Lung (tissue), 10 donors: ENCODE measurements around the gene PSG2. TPM values are rescaled to one million over a fixed set of nuclear protein-coding genes. Genes with fewer than 3 reads are reported as not detected.
A peak's percentile ranks its signal among the peaks of the same experiment; 100 is the strongest.
"Not testable (repeated sequence)": the region's sequence is repeated elsewhere in the genome, so short reads cannot be mapped to it uniquely, and the experiment has no call there.

Experiments
- ATAC-seq: fragments of 200-7000 bp; cut with Tn5 transposase; one replicate; pipeline ENCODE4 v1.9.1; 2020; ENCODE audit warnings: moderate number of reproducible peaks; ENCODE audit not compliant: insufficient read depth, low FRiP score
- DNase-seq, 3 donors: peaks; one replicate each; pipeline ENCODE4 v3.0.0-alpha.2; 2013 to 2017
- H3K27ac ChIP-seq, 2 donors: one replicate each; pipeline ENCODE4 v1.5.1; 2013; ENCODE audit warnings: mild to moderate bottlenecking in 2 of 2, moderate library complexity in 2 of 2, control low read depth in 1 of 2, inconsistent platforms in 1 of 2, low read depth in 1 of 2, low read length in 1 of 2
- H3K27me3 ChIP-seq, 3 donors: one replicate each; pipeline ENCODE4 v1.5.1; 2013; ENCODE audit warnings: low read length in 2 of 3; ENCODE audit not compliant: control insufficient read depth in 3 of 3, insufficient read depth in 3 of 3
- H3K36me3 ChIP-seq, 4 donors: one replicate each; pipeline ENCODE4 v1.5.1; 2013; ENCODE audit warnings: low read length in 4 of 4, mild to moderate bottlenecking in 1 of 4, moderate library complexity in 1 of 4; ENCODE audit not compliant: control insufficient read depth in 4 of 4, insufficient read depth in 4 of 4
- H3K4me1 ChIP-seq, 5 donors: one replicate each; pipeline ENCODE4 v1.5.1; 2013; ENCODE audit warnings: low read length in 5 of 5, mild to moderate bottlenecking in 2 of 5, moderate library complexity in 1 of 5; ENCODE audit not compliant: control insufficient read depth in 5 of 5, insufficient read depth in 5 of 5
- H3K4me3 ChIP-seq: one replicate; pipeline ENCODE4 v1.5.1; 2013; ENCODE audit warnings: mild to moderate bottlenecking, control low read depth, moderate library complexity
- H3K9ac ChIP-seq, 2 donors: one replicate each; pipeline ENCODE4 v1.5.1; 2013; ENCODE audit warnings: low read length in 2 of 2, control low read depth in 1 of 2; ENCODE audit not compliant: insufficient read depth in 1 of 2
- H3K9me3 ChIP-seq, 4 donors: one replicate each; pipeline ENCODE4 v1.5.1; 2013; ENCODE audit warnings: low read length in 3 of 4, mild to moderate bottlenecking in 1 of 4, moderate library complexity in 1 of 4; ENCODE audit not compliant: control insufficient read depth in 4 of 4, insufficient read depth in 3 of 4
- WGBS, 2 donors: extraction: QIAGEN DNeasy Blood & Tissue Kit; methylation state at CpG; one replicate each; pipeline ENCODE4 v1.1.7; 2013; 5-methylcytosine and 5-hydroxymethylcytosine counted together
- polyA plus RNA-seq, 2 donors: library from polyadenylated mRNA; stranded (reverse); fragments of 200-250 nt; gene quantifications; one replicate each; pipeline ENCODE4 v1.2.1, GENCODE V29; 2013
- total RNA-seq, 2 donors: library from RNA; depleted of rRNA in 1 of 2; stranded (reverse); fragments of >200 nt in 1 of 2; gene quantifications; one replicate each; pipeline ENCODE4 v1.2.1, GENCODE V29; 2014 to 2021
- donor health status: Bipolar disorder and iron deficiency.
- donor health status: healthy.
- donor health status: DM: yes; HTN: yes; CAD: no.

Gene PSG2
- total and polyA plus RNA-seq, 4 donors, result not detected

- not testable (repeated sequence) for H3K4me1 ChIP-seq, H3K9ac ChIP-seq, H3K27me3 ChIP-seq, H3K4me3 ChIP-seq, H3K9me3 ChIP-seq, DNase-seq, H3K27ac ChIP-seq, ATAC-seq, H3K36me3 ChIP-seq
- 63 to 75% methylated on average over 6 of the region's 6 CpGs for WGBS, 2 donors
Observed at GRCh38 chr19:43026369-43026768, 56.1 kb downstream of the PSG2 start, which contains the start of gene PSG11. Gene PSG11, minus strand, starts transcription at chr19:43026469. Its CDS starts 97 bp downstream, at chr19:43026372.

DNA sequence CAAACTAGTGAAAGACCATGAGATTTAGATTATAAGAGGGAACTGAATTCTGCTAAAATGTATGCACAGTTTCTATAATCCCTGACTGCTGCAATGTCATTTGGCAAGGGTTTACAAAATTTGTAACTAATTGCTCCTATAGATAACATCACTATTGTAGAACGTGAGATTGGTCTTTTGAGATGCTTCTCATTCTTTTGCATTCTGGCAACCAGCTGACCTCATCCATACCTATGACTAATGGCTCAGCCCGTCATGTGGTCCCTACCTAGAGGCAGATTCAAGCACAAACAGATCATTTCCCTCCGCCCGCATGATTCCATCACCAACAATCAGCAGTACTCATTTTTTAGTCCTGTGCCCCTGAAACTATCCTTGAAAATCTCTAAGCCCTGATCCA lies 60.4 kb downstream of the PSG2 start:
- not testable (repeated sequence) for H3K9me3 ChIP-seq, H3K27ac ChIP-seq, DNase-seq, H3K9ac ChIP-seq, H3K4me1 ChIP-seq, H3K36me3 ChIP-seq, ATAC-seq, H3K27me3 ChIP-seq, H3K4me3 ChIP-seq
- WGBS, 2 donors, result 63 to 65% methylated on average over 4 of the region's 4 CpGs

GRCh38 chr19:43021629-43022028 lies 60.9 kb downstream of the PSG2 start:
- 80 to 89% methylated on average over 4 of the region's 4 CpGs for WGBS, 2 donors
- not testable (repeated sequence) for ATAC-seq, H3K4me1 ChIP-seq, DNase-seq, H3K36me3 ChIP-seq, H3K9ac ChIP-seq, H3K4me3 ChIP-seq, H3K27ac ChIP-seq, H3K9me3 ChIP-seq, H3K27me3 ChIP-seq

- not testable (repeated sequence) for H3K4me3 ChIP-seq, H3K9me3 ChIP-seq, H3K27ac ChIP-seq, H3K4me1 ChIP-seq, ATAC-seq, H3K36me3 ChIP-seq, H3K27me3 ChIP-seq, H3K9ac ChIP-seq
- peak in 1 of 3 donors; percentile 1 for DNase-seq
Observed at GRCh38 chr19:43019588-43019987, 62.9 kb downstream of the PSG2 start.

Other genes starting within 250 kb of the PSG2 start
- not detected for gene PSG1, start 203.0 kb downstream of the PSG2 start, total RNA-seq
- gene PSG1, start 203.0 kb downstream of the PSG2 start, polyA plus RNA-seq, result not detected
- not detected for gene PSG6, start 164.8 kb downstream of the PSG2 start, total RNA-seq
- not detected for gene PSG6, start 164.8 kb downstream of the PSG2 start, polyA plus RNA-seq
- gene PSG7, start 145.5 kb downstream of the PSG2 start, total RNA-seq, result not detected
- gene PSG7, start 145.5 kb downstream of the PSG2 start, polyA plus RNA-seq, result not detected
- not detected for gene PSG11, start 56.2 kb downstream of the PSG2 start, total RNA-seq
- not detected for gene PSG11, start 56.2 kb downstream of the PSG2 start, polyA plus RNA-seq
- gene PSG5, start 103.8 kb upstream of the PSG2 start, total RNA-seq, result not detected
- gene PSG5, start 103.8 kb upstream of the PSG2 start, polyA plus RNA-seq, result not detected
- not detected for gene PSG4, start 122.9 kb upstream of the PSG2 start, total RNA-seq
- not detected for gene PSG4, start 122.9 kb upstream of the PSG2 start, polyA plus RNA-seq
- gene PSG9, start 186.8 kb upstream of the PSG2 start, total RNA-seq, result not detected
- gene PSG9, start 186.8 kb upstream of the PSG2 start, polyA plus RNA-seq, result not detected